ENCODE data around the gene SLF1.

SLF1 gene

DNA sequence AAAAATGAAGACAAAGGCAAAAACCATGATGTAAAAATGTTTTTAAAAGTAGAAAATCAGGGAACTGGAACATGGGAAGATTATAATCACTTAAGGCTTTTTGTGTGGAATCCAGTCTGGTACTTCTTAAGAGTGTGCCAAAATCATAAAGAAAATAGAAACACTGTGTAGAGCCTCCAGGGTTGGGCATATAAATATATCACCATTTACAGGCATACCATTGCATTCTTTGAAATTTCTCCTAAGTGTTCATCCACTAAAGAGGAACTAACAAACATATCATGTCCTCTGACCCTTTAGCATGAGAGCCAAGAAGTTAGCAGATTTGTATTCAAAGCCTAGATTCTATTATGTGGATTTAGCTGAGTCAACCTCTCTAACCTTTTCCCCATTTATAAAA lies 93.3 kb downstream of the SLF1 start:
- DNase-seq (ENCODE audit: low spot score), result no peak

DNA sequence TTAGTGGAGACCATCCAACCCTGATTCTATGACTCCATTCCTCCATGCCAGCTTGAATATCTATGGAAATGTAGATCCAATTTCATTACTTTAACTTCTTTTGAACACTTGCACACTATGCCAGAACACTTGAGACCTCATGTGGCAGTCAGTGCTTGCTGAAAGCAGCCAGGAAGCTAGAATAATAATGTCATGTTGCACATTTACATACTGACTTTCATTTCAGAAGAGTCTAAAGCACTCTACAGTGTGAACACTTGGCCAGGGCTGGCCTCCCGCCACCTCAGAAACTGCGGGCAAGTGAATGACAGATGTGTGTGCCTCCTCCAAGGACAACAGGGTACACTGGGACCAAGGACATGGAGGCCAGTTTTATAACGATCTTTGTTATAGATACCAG lies 97.3 kb downstream of the SLF1 start:
- no peak for DNase-seq (ENCODE audit: low spot score)

DNA sequence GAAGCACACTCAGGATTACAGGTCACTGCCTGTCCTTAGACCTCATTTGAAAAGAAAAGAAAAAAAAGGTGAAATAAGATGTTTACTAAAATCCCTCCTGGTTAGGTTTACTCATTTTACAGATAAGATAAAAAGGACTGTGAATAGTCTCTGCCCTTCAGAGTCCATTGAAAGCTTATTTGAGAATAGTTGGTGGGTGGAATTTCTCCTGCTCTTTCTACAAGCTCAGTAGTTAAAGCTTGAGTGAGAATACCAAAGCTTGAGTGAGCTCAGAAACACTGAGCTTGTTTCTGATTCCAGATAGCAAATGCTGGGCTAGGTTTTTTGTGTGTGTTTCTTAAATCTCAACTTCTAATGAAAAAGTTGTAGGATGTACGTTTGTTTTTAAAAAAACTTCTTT lies 106.7 kb downstream of the SLF1 start:
- DNase-seq (ENCODE audit: low spot score), result no peak

DNA sequence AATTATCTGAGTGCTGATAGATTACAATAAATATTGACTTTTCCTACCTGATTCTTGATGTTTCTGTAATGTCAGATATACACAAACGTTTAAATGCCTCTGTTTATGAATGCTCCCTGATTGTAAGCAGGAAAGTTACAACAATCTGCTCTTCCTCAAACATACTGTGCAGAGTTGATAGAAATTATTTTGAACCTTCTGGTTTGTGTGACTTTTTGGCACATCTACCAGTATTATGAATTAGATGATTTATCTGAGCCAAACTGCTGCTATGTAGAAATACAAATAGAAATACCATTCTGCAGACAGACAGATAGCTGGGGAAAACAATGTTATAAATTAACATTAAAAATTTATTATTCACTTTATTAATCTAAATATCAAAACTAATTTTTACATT lies 113.0 kb downstream of the SLF1 start:
- no peak for DNase-seq (ENCODE audit: low spot score)

DNA sequence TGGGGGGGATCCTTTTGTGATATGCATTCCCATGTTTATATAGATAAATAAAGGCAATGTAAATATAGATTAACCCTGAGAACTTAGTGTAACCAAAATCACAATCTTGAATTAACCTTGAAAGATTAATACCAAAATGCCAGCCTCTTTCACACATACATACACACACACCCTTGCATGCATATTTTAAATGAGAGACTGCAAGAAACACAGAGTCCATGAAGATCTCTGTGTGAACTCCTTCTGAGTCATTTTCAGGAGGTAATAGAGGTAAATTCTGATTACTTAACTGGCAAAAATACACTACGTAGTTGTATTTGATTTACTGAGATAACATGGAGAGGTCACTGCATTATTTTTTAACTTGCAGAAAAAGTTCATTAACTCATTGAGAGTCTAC lies 118.0 kb downstream of the SLF1 start:
- no peak for DNase-seq (ENCODE audit: low spot score)

DNA sequence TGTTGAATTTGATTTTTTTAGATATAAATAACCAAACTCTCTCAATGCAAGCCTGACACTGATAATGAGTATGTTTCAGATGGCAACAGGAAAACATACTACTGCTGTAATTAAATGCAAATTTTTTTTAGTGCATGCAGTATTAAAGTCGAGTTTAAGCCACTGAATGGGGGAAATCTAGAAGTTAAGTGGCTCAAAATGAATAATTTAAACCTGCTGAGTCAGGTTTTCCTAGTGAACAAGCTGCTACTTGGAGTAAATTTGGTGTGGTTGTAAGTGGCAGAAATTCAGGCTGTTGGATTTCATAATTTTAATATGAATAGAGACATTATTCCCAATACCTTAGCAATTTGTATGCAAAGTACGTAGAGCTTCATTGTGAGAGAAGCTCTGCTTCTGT lies 121.8 kb downstream of the SLF1 start:
- DNase-seq (ENCODE audit: low spot score), result no peak

DNA sequence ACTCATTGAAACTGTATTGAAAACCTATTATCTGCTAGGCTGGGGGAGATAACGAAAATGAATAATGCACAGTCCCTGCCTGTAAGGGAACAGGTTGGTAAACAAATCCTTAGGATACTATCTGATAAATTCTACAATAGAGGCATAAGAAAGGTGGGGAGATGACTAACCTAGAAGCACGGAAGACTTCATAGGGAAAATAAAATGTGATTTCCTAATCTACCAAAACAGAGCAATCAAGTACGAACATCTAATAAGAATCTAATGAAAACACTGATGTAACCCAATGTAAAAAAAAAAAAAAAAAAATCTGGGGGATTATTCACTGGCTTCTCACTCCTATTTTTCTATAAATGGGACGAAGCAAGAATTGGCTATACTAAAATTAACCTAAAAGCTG lies 124.4 kb downstream of the SLF1 start:
- DNase-seq (ENCODE audit: low spot score), result no peak

DNA sequence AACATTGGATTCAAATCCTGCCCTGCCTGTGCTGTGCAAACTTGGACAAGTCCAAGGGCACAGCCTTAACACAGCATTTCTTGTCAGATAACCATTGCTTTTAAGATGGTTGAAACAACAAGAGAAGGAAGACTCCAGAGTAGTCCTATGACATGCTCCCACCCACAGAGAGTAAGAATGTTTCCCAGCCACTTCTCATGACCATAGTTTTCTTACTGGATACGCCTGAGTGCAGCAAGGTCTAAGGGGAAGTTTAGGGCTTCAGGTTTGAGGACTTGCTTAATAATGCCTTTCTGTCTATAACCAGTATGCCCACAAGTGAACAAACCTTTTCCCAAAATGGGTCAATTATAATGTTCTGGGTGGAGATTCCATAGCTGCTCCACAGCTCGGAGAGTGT lies 126.4 kb downstream of the SLF1 start:
- DNase-seq (ENCODE audit: low spot score), result no peak

DNA sequence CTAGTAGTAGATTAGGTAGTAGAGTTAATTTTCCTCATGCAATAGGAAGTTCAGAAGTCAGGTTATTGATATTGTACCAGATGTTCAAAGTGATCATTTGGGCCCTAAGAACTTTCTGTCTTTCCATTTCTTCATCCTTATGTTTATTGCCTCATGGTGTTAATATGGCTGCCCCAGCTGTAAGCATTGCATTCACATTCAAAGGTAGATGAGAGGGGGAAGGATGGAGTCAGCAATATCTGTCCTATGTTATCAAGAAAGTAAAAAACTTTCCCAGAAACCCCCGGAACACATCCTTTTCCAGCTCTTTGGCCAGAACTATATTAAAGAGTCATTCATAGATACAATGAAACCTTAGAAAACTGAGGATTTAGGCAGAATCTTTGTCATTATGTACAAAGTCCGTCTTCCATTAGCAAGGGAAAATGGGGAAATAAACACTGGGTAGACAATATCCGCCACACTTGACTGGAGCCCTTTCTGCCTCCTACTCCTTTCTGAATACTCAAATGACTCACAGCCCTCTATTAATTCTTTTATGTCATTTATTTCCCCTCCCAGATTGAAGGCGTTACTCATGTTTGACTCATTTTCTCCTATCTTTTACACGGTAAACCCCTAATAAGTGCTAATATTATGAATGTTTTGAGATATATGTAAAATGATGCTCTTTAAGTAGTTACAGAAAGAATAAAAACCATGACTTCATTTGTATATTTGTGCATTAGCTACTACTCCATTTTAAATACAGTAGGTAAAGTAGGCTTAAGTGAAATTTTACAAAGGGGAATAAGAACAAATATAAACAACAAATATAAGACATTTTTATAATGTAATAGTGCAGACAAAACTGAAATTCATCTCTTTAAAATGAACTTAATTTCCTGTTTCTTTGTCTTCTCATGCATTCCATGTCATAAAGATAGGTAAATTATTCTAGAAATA lies 127.6 kb downstream of the SLF1 start:
- DNase-seq (ENCODE audit: low spot score), result no peak

DNA sequence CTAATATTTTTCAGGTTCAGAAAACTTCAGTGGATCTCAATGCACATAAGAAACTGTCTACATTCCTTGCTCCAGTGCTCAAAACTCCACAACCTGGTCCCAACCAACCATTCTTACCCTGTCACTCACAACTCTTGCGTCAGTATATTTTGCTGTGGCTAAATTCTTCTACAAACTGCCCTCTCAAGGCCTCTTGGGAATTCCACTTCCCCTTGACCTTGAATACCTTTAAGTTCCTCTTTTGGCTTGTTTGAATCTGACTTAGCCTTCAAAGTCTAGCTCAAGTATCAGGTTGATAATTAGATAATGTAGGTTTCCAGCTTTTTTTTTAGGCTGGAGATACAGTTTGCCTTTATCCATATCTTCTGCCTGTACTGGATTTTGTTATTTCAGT lies 128.3 kb downstream of the SLF1 start:
- DNase-seq (ENCODE audit: low spot score), result no peak
